H1 (cell line): Measurements from ENCODE around the gene VSIG10.

Experiments
- CBX8 ChIP-seq: fragments of 300-800, 300-1000 bp; sonication (generic); IDR thresholded peaks from 2 replicates; pipeline ENCODE4 v1.7.1; 2016; ENCODE audit warnings: low read depth, low read length, borderline replicate concordance
- EP300 ChIP-seq, 2 experiments: IDR thresholded peaks; 1 replicate in 1 of 2; 2 replicates in 1 of 2; pipeline ENCODE4 v1.6.1; 2011 to 2012; ENCODE audit warnings: low read depth in 2 of 2, low read length in 2 of 2, mild to moderate bottlenecking in 2 of 2, borderline replicate concordance in 1 of 2, inconsistent platforms in 1 of 2, moderate library complexity in 1 of 2
- EZH2 ChIP-seq: fragments of 200-600 bp; sonication (generic); IDR thresholded peaks from 2 replicates; pipeline ENCODE4 v1.7.1; 2012; ENCODE audit warnings: low read depth, mild to moderate bottlenecking, moderate library complexity, low read length, inconsistent platforms; ENCODE audit not compliant: severe bottlenecking
- NRF1 ChIP-seq: IDR thresholded peaks from 2 replicates; pipeline ENCODE4 v1.6.1; 2011; ENCODE audit warnings: mild to moderate bottlenecking, low read depth, low read length, improper control_type of control experiment
- POLR2A ChIP-seq, 2 experiments: IDR thresholded peaks; 1 replicate in 1 of 2; 2 replicates in 1 of 2; pipeline ENCODE4 v1.6.1; 2011; ENCODE audit warnings: low read depth in 2 of 2, low read length in 2 of 2, mild to moderate bottlenecking in 2 of 2; ENCODE audit errors: control extremely low read depth in 1 of 2
- POLR2AphosphoS5 ChIP-seq: IDR thresholded peaks from 2 replicates; pipeline ENCODE4 v1.6.1; 2011; ENCODE audit warnings: low read depth, low read length
- RBBP5 ChIP-seq: IDR thresholded peaks from 2 replicates; pipeline ENCODE4 v1.7.1; 2012; ENCODE audit warnings: low read depth, mild to moderate bottlenecking, inconsistent platforms, low read length, moderate library complexity, borderline replicate concordance
- SIX5 ChIP-seq: IDR thresholded peaks from 2 replicates; pipeline ENCODE4 v1.6.1; 2011; ENCODE audit warnings: mild to moderate bottlenecking, low read depth, low read length
- SP1 ChIP-seq: IDR thresholded peaks from 2 replicates; pipeline ENCODE4 v1.6.1; 2011; ENCODE audit warnings: low read depth, low read length
- YY1 ChIP-seq: IDR thresholded peaks from 2 replicates; pipeline ENCODE4 v1.6.1; 2011; ENCODE audit warnings: low read depth, mild to moderate bottlenecking, low read length
- TF ChIP-seq, protein P1 (sequence below), 3 experiments: IDR thresholded peaks; 1 replicate in 2 of 3; 2 replicates in 1 of 3; pipeline versions ENCODE4 v1.5.1 to v1.6.1; 2011; ENCODE audit warnings: low read length in 3 of 3, mild to moderate bottlenecking in 3 of 3, inconsistent platforms in 2 of 3, low read depth in 1 of 3, moderate library complexity in 1 of 3; ENCODE audit not compliant: insufficient read depth in 1 of 3; ENCODE audit errors: control extremely low read depth in 1 of 3
- TF ChIP-seq, protein P2 (sequence below): IDR thresholded peaks from 2 replicates; pipeline ENCODE4 v1.6.1; 2012; ENCODE audit warnings: inconsistent platforms
- TF ChIP-seq, protein P3 (sequence below): IDR thresholded peaks from 2 replicates; pipeline ENCODE4 v1.6.1; 2011; ENCODE audit warnings: low read length, improper control_type of control experiment

DNA sequence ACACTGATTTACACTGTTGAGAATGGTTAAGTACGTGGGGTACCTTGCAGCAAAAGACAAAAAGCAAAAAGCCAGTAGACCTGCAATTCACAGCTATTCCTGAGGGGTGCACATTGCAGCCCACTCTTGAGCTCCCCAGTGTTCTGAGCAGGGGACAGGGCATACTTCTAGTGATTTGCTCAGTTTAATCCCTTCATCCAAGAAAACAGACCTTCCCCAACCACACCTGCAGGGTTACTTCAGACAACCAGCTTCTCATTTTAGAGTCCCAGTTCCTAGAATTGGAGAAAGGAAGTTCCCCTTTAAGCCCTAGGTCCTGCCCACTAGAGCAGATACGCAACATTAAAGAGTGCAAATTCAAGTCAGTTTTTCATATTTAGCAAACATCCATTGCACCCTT, 39.2 kb downstream of the VSIG10 start:
- TF ChIP-seq SIX5 (no peak), RBBP5 (no peak), POLR2AphosphoS5 (no peak), NRF1 (no peak), YY1 (no peak), SP1 (no peak), EP300 (IDR thresholded peaks at IDR 0.05; ENCODE audit: borderline replicate concordance in 1 of 2, low read depth in 2 of 2, low read length in 2 of 2) (no peak), POLR2A (IDR thresholded peaks at IDR 0.05; ENCODE audit: control extremely low read depth in 1 of 2, low read depth in 2 of 2, low read length in 2 of 2) (no peak), CBX8 (no peak), EZH2 (no peak)
- TF ChIP-seq, protein P1, sequence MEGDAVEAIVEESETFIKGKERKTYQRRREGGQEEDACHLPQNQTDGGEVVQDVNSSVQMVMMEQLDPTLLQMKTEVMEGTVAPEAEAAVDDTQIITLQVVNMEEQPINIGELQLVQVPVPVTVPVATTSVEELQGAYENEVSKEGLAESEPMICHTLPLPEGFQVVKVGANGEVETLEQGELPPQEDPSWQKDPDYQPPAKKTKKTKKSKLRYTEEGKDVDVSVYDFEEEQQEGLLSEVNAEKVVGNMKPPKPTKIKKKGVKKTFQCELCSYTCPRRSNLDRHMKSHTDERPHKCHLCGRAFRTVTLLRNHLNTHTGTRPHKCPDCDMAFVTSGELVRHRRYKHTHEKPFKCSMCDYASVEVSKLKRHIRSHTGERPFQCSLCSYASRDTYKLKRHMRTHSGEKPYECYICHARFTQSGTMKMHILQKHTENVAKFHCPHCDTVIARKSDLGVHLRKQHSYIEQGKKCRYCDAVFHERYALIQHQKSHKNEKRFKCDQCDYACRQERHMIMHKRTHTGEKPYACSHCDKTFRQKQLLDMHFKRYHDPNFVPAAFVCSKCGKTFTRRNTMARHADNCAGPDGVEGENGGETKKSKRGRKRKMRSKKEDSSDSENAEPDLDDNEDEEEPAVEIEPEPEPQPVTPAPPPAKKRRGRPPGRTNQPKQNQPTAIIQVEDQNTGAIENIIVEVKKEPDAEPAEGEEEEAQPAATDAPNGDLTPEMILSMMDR (IDR thresholded peaks at IDR 0.05; ENCODE audit: control extremely low read depth in 1 of 3, insufficient read depth in 1 of 3, low read depth in 1 of 3, low read length in 3 of 3) = peak; percentile 25 to 61 (median 47)
- TF ChIP-seq, protein P2, sequence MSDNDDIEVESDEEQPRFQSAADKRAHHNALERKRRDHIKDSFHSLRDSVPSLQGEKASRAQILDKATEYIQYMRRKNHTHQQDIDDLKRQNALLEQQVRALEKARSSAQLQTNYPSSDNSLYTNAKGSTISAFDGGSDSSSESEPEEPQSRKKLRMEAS = no peak
- TF ChIP-seq, protein P3, sequence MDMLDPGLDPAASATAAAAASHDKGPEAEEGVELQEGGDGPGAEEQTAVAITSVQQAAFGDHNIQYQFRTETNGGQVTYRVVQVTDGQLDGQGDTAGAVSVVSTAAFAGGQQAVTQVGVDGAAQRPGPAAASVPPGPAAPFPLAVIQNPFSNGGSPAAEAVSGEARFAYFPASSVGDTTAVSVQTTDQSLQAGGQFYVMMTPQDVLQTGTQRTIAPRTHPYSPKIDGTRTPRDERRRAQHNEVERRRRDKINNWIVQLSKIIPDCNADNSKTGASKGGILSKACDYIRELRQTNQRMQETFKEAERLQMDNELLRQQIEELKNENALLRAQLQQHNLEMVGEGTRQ = no peak
